Activated CD8-positive, alpha-beta memory T cell treated with anti-CD3 and anti-CD28 coated beads for 48 hours (primary cell): ENCODE results near the gene ADCY3.
A peak's percentile ranks its signal among the peaks of the same experiment; 100 is the strongest.

Source experiments
- DNase-seq, 3 experiments: peaks; one replicate each; pipeline ENCODE4 v3.0.0-alpha.2; 2020; ENCODE audit warnings: low read depth in 2 of 3, low spot score in 2 of 3

Gene ADCY3

GRCh38 chr2:24926220-24926601 lies 6.2 kb upstream of the ADCY3 start:
- DNase-seq = no peak

GRCh38 chr2:24925815-24926214 lies 5.8 kb upstream of the ADCY3 start:
- no peak for DNase-seq

GRCh38 chr2:24924732-24925131 lies 4.7 kb upstream of the ADCY3 start:
- DNase-seq = no peak

- no peak for DNase-seq
These were observed 4.2 kb upstream of the ADCY3 start for GRCh38 chr2:24924266-24924665.

- no peak for DNase-seq
These were observed 3.1 kb upstream of the ADCY3 start for GRCh38 chr2:24923106-24923505.

GRCh38 chr2:24922556-24922955 lies 2.5 kb upstream of the ADCY3 start:
- DNase-seq = no peak

- no peak for DNase-seq
These were observed 888 bp upstream of the ADCY3 start for GRCh38 chr2:24920809-24921441.

- DNase-seq = peak in 1 of 3 experiments; percentile 14
These were observed 435 bp downstream of the ADCY3 start for GRCh38 chr2:24919506-24920097.

GRCh38 chr2:24919037-24919505 lies 966 bp downstream of the ADCY3 start:
- DNase-seq = peak in 2 of 3 experiments; percentile 39 to 53

GRCh38 chr2:24918326-24919036 lies 1.6 kb downstream of the ADCY3 start:
- DNase-seq = no peak

- DNase-seq = no peak
These were observed 2.2 kb downstream of the ADCY3 start for GRCh38 chr2:24917731-24918325.

GRCh38 chr2:24917086-24917485 lies 3.0 kb downstream of the ADCY3 start:
- peak in 2 of 3 experiments; percentile 29 to 36 for DNase-seq

GRCh38 chr2:24915796-24916195 lies 4.2 kb downstream of the ADCY3 start:
- DNase-seq = no peak

GRCh38 chr2:24915175-24915574 lies 4.9 kb downstream of the ADCY3 start:
- no peak for DNase-seq

- no peak for DNase-seq
These were observed 5.3 kb downstream of the ADCY3 start for GRCh38 chr2:24914713-24915112.

- no peak for DNase-seq
These were observed 6.1 kb downstream of the ADCY3 start for GRCh38 chr2:24913911-24914310.

GRCh38 chr2:24912986-24913385 lies 7.1 kb downstream of the ADCY3 start:
- DNase-seq = no peak

GRCh38 chr2:24912523-24912922 lies 7.5 kb downstream of the ADCY3 start:
- no peak for DNase-seq

GRCh38 chr2:24910245-24910644 lies 9.8 kb downstream of the ADCY3 start:
- DNase-seq = no peak

- DNase-seq = no peak
These were observed 10.4 kb downstream of the ADCY3 start for GRCh38 chr2:24909555-24910177.

- DNase-seq = no peak
These were observed 11.6 kb downstream of the ADCY3 start for GRCh38 chr2:24908461-24908901.
